Activated CD4-positive, alpha-beta T cell treated with anti-CD3 and anti-CD28 coated beads, Interleukin-2, amount 50 U/mL, for 1 hour (primary cell): ENCODE measurements around the gene GSDMA.
"Not testable (repeated sequence)": the region's sequence is repeated elsewhere in the genome, so short reads cannot be mapped to it uniquely, and the experiment has no call there.

Experiments used
- DNase-seq: peaks from one replicate; pipeline ENCODE4 v3.0.0-alpha.2; 2020

GSDMA gene

GRCh38 chr17:39999067-39999466 is 36.3 kb downstream of the GSDMA start:
- DNase-seq: no peak

DNA sequence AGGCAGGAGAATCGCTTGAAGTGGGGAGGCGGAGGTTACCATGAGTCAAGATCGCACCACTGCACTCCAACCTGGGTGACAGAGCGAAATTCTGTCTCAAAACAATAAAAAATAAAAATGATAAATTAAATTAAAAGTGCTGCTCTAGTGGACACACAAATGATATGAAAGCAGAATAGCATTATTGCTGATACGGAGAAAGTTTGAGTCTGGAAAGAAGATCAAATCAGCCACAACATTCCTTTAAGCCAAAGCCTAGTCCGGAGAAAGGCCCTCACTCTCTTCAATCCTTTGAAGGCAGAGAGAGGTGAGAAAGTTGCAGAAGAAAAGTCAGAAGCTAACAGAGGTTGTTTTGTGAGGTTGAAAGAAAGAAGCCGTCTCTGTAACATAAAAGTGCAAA is 37.4 kb downstream of the GSDMA start:
- no peak for DNase-seq

GRCh38 chr17:40001335-40001734 is 38.5 kb downstream of the GSDMA start:
- not testable (repeated sequence) for DNase-seq

DNA sequence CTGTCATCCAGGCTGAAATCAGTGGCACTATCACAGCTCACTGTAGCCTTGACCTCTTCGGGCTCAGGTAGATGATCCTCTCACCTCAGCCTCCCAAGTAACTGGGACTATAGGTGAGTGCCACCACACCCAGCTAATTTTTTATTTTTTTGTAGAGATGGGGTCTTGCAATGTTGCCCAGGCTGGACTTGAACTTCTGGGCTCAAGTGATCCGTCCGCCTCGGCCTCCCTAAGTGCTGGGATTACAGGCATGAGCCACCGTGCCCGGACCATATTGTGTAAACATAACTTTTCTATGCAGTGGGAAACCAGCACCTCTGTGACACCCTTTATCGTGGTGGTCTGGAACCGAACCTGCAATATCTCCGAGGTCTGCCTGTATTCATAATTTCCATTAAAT is 41.3 kb downstream of the GSDMA start:
- DNase-seq: no peak

- no peak for DNase-seq
These were observed 41.9 kb downstream of the GSDMA start for GRCh38 chr17:40004712-40005111.

DNA sequence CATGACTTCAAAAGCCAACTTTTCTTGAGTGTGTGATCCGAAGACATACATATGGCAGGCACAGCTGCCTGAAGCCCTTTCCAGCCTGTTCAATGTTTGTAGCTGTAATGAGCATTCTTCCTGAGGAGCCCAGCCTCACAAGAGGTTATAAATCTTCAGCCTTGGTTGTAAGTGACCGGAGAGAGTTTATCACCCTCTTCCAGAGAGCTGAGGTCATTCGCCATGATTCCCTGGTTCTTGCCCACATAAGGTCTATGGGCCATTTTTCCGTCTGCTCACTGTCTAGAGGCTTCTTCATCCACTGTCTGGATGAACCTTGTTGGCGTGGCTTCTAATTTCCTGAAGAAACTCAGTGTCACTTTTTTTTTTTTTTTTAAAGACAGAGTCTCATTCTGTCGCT is 42.7 kb downstream of the GSDMA start:
- no peak for DNase-seq

- not testable (repeated sequence) for DNase-seq
These were observed 48.2 kb downstream of the GSDMA start for GRCh38 chr17:40010946-40011500.

- DNase-seq: not testable (repeated sequence)
These were observed 49.3 kb downstream of the GSDMA start for GRCh38 chr17:40012017-40012647.

DNA sequence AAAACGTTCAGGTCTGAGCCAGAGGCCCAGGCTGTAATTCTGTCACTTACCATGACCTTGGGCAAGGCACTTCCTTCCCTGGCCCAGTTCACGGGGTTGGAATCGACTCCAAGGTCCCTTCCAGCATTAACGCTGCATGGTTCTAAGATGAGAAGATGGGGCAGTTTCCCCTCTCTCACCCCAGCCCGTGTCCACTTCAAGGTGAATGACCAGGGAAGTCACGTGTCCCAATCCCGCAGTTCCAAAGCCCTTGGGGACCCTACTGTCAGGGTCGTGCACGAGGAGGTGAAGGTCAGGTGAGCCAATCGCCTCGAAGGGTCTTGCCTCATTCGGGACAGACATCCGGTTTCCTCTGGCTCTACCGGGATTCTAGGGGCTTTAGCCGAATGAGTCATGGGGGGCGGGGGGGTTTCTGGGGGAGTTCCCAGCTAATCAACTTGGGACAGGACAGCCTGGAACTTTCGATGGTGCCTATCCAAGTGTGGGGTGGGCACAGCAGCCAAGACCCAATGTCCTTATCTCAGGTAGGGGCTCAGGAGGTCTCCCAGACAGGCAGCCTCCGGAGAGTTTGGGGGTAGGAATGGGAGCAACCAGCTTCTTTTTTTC is 51.7 kb downstream of the GSDMA start:
- DNase-seq: no peak

GRCh38 chr17:40015005-40015997 is 52.5 kb downstream of the GSDMA start, which contains the start of gene CSF3:
CSF3 (plus strand) TSS chr17:40015440; CDS start chr17:40015475, 35 bp downstream.
- no peak for DNase-seq

- no peak for DNase-seq
These were observed 53.5 kb downstream of the GSDMA start for GRCh38 chr17:40015998-40016985.

DNA sequence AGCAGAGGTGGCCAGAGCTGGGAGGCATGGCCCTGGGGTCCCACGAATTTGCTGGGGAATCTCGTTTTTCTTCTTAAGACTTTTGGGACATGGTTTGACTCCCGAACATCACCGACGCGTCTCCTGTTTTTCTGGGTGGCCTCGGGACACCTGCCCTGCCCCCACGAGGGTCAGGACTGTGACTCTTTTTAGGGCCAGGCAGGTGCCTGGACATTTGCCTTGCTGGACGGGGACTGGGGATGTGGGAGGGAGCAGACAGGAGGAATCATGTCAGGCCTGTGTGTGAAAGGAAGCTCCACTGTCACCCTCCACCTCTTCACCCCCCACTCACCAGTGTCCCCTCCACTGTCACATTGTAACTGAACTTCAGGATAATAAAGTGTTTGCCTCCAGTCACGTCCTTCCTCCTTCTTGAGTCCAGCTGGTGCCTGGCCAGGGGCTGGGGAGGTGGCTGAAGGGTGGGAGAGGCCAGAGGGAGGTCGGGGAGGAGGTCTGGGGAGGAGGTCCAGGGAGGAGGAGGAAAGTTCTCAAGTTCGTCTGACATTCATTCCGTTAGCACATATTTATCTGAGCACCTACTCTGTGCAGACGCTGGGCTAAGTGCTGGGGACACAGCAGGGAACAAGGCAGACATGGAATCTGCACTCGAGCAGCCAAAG is 54.7 kb downstream of the GSDMA start:
- no peak for DNase-seq

DNA sequence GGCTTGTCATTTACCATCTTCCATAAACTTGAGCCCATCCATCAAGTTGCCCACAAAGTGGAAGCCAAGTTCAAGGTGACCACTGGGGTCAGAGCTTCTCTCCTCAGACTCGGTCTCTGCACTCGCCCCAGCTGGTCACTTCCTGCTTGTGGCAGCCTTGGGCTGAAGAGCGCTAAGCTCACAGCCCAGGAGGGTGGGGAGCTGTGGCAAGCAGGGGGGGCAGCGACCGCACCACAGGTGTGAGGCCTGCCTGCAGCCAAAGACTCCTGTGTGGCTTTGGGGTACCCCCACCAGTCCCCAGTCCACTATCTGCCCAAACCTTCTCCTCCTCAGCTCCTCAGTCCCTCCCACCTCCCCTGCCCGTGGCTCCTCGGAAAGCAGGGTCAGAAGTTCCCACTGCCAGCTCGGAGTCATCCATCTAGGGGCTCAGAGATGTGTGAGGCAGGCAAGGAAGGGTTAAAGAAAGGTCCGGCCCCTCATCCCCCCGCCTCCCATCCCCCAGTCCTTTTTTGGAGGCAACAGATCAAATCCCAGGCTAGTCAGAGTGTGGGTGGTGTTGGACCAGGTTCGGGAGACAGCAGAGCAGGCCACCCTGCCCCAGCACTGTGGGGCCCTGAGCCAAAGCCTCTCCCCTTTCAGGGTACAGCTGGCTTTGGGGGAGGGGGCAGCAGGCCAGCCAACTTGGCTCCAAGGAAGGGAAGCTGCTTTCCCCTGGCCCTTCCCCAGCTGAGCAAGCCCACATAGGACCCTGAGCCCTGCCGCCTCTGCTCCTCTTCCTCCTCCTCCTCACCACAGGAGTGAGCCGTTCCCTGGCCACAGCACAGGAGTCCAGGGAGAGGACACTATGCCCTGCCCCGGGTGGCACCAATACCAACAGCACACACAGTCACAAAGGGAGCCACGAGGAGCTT is 55.7 kb downstream of the GSDMA start:
- DNase-seq: no peak

DNA sequence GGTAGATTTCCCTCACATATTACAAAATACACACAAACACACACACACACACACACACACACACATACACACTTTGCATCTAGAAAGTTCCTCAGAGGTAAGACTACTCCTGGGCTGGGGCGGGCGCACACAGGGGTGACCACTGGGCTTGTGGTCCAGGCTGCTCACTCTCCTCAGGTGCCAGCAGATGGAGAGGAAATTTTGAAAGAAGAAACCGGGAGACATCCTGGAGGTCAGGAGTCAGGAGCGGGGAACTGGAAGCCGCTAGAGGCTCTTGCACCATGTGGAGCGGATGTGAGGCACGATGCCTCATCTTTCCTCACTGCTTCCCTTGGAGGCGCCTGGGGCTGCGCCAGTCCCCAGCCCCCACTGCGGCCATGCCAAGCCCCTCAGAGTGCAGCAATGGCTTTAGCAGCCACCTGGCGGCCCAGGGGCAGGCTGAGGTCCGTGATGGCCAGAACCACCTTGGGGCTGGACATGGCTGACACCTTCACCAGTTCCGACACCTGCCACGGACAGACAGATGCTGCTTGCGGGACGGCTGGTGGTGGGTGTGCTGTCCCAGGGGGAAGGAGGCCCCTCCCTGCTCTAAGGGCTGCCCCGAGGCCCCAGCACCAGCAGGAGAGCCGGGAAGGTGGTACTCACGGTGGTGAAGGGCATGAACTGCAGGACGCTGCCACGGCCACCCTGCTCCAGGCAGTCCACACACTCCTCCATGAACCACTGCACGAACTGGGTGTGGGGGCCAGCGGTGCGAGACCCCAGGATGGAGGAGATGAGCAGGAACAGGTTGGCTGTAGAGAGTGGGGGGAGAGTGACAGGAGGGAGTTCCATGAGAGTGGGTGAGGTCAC is 56.6 kb downstream of the GSDMA start:
- no peak for DNase-seq

- DNase-seq: no peak
These were observed 57.3 kb downstream of the GSDMA start for GRCh38 chr17:40020146-40020545.

DNA sequence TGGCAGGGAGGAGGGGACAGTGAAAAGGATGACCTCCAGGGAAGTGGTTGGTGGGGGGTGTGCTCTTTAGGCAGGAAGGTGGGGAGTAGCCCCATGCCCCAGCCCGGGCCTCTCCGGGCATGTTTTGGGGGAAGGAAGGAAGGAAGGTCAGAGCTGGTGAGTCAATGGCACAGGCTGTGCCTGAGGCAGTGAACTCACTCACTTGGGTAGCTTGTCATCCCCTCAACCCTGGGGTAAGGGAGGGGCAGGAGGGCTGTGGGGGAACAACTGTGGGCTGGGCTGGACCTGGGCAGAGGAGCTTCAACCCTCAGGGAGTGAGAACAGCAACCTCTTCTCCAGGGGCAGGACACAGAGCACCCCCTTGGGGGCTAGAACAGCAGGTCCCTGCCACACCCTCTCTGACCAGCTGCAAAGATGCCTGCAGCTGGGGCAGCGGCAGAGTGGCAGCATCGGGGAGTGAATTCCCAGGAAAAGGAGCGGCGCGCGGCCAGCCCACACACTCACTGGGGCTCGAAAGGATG is 58.7 kb downstream of the GSDMA start:
- DNase-seq: no peak

DNA sequence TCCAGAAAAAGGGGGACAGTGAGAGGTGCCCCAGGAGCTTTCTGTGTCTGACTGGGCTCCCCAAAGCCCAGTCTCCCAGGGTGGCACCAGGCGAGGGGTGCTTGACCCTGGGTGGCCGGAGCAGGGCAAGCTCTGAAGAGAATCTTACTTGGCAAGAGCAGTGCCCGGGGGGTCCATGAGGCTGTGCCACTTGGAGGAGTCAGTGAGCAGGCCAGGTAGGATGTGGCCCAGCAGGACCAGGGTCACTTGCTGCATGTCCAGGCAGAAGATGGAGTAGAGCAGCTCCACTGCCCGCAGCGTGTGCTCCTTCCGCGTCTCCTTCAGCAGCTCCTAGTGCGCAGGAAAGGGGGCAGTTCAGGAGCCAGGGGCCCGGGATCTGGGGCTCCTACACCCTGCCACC is 59.7 kb downstream of the GSDMA start:
- DNase-seq: no peak

DNA sequence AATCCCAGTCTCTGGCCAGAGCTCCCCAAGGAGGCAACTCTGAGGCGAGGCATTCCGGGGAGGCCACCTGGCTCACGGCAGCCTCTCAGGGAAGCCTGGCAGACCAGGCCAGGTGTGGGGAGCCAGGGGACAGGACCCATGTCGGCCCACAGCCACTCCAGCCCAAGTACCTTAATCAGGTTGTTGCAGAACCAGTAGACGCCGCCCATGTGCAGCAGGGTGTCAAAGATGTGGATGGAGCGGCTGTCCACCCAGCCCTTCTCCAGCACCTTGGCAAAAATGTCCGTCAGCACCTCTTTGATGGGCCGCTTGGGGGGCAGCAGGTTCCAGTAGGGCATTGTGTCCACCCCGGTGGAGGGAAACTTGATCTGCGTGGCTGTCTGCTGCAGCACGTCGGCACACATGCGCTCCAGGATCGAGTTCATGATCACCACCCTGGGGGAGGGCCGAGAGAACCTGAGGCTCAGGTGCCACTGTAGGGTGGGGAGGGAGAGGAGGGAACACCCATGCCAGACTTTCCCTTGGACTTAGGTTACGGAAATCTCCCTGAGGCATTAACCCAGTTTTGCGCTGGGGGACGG is 60.2 kb downstream of the GSDMA start:
- no peak for DNase-seq
